Endodermal cell (in vitro differentiated cells): ENCODE data around the gene ARHGAP26. TPM values are rescaled to one million over a fixed set of nuclear protein-coding genes. Genes with fewer than 3 reads are reported as not detected.

Experiments
- DNase-seq: peaks from one replicate; pipeline ENCODE4 v3.0.0-alpha.2; 2017
- H3K27ac ChIP-seq: 2 replicates; pipeline ENCODE4 v1.5.1; 2013; ENCODE audit warnings: mild to moderate bottlenecking, low read depth, low read length, moderate library complexity
- H3K27me3 ChIP-seq: 2 replicates; pipeline ENCODE4 v1.6.1; 2013; ENCODE audit warnings: mild to moderate bottlenecking, low read length, moderate library complexity; ENCODE audit not compliant: insufficient read depth, control insufficient read depth, poor library complexity, severe bottlenecking
- H3K36me3 ChIP-seq: 2 replicates; pipeline ENCODE4 v1.7.0; 2013; ENCODE audit warnings: mild to moderate bottlenecking, low read length, moderate library complexity; ENCODE audit not compliant: control insufficient read depth, insufficient read depth
- H3K4me1 ChIP-seq: one replicate; pipeline ENCODE4 v1.7.0; 2013; ENCODE audit warnings: low read length; ENCODE audit not compliant: control insufficient read depth, insufficient read depth
- H3K4me3 ChIP-seq: 2 replicates; pipeline ENCODE4 v1.5.1; 2013; ENCODE audit warnings: mild to moderate bottlenecking, low read length, moderate library complexity
- H3K9ac ChIP-seq: 2 replicates; pipeline ENCODE4 v1.6.1; 2013; ENCODE audit warnings: mild to moderate bottlenecking, low read length, moderate library complexity; ENCODE audit not compliant: poor library complexity, severe bottlenecking; ENCODE audit errors: extremely low read depth
- H3K9me3 ChIP-seq: 2 replicates; pipeline ENCODE4 v1.6.1; 2013; ENCODE audit warnings: mild to moderate bottlenecking, low read length, moderate library complexity; ENCODE audit not compliant: control insufficient read depth
- H3K27ac Mint-ChIP-seq: 2 replicates; pipeline ENCODE4 v1.8.0; 2020; ENCODE audit warnings: mixed read lengths
- H3K27me3 Mint-ChIP-seq: 2 replicates; pipeline ENCODE4 v1.8.0; 2021; ENCODE audit warnings: mild to moderate bottlenecking, mixed read lengths; ENCODE audit not compliant: insufficient read depth
- H3K36me3 Mint-ChIP-seq: 2 replicates; pipeline ENCODE4 v1.8.0; 2020; ENCODE audit warnings: low read depth, mixed read lengths
- H3K4me1 Mint-ChIP-seq: 2 replicates; pipeline ENCODE4 v1.8.0; 2020; ENCODE audit warnings: mixed read lengths
- H3K4me3 Mint-ChIP-seq: 2 replicates; pipeline ENCODE4 v1.8.0; 2020; ENCODE audit warnings: mild to moderate bottlenecking, moderate library complexity, mixed read lengths
- H3K9me3 Mint-ChIP-seq: 2 replicates; pipeline ENCODE4 v1.8.0; 2020; ENCODE audit warnings: mild to moderate bottlenecking, mixed read lengths
- WGBS, 2 experiments: methylation state at CpG; one replicate each; pipeline versions ENCODE4 v1.1.5 to v1.1.7; 2013; ENCODE audit warnings: missing lambda C conversion rate in 2 of 2, mixed read lengths in 1 of 2; ENCODE audit not compliant: insufficient coverage in 1 of 2, insufficient read length in 1 of 2; 5-methylcytosine and 5-hydroxymethylcytosine counted together
- total RNA-seq, 2 donors: library from RNA; stranded (reverse); fragmentation: NEBNext Ultra II Directional in 1 of 2; extraction: Animal tissue kit (Norgen Biotek cat#: 25700) in 1 of 2; gene quantifications; 2 replicates in 1 of 2; 3 replicates in 1 of 2; pipeline ENCODE4 v1.2.1, GENCODE V29; 2021
- TF ChIP-seq, protein P1 (sequence below): fragments of 200-600 bp; sonication (generic); conservative IDR thresholded peaks from 2 replicates; pipeline ENCODE4 v1.5.0; 2021; ENCODE audit warnings: antibody characterized with exemption, mild to moderate bottlenecking

The ARHGAP26 gene
- total RNA-seq, 2 donors from 2014 or later, result 49.2 to 60.5 TPM

DNA sequence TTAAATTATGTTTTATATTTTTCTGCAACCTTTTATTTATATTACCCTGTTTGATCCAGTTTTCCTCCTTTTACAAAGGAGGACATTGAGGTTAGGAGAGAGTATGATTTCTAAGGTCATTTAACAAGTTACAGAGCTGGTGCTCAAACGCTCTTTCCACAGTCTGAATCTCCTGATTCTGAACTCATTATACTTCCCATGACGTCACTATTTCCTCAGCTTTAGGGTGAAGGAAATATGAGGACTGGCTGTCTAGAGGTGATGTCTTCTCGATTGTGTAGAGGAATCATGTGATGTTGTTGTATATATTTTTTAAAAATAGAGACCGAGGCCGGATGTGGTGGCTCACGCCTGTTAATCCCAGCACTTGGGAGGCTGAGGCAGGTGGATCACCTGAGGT, 140.0 kb downstream of the ARHGAP26 start:
- Histone ChIP-seq H3K4me3 (no peak overlapping the region), H3K9ac (no peak overlapping the region), H3K27me3 (no peaks in the 10 kb centered on the region), H3K4me1 (peaks cover 8% of the 10 kb centered on the region), H3K27ac (no peak overlapping the region), H3K36me3 (peaks cover 22% of the 10 kb centered on the region), H3K9me3 (no peaks in the 10 kb centered on the region)
- H3K4me3 Mint-ChIP-seq, result no peak overlapping the region
- TF ChIP-seq, protein P1, sequence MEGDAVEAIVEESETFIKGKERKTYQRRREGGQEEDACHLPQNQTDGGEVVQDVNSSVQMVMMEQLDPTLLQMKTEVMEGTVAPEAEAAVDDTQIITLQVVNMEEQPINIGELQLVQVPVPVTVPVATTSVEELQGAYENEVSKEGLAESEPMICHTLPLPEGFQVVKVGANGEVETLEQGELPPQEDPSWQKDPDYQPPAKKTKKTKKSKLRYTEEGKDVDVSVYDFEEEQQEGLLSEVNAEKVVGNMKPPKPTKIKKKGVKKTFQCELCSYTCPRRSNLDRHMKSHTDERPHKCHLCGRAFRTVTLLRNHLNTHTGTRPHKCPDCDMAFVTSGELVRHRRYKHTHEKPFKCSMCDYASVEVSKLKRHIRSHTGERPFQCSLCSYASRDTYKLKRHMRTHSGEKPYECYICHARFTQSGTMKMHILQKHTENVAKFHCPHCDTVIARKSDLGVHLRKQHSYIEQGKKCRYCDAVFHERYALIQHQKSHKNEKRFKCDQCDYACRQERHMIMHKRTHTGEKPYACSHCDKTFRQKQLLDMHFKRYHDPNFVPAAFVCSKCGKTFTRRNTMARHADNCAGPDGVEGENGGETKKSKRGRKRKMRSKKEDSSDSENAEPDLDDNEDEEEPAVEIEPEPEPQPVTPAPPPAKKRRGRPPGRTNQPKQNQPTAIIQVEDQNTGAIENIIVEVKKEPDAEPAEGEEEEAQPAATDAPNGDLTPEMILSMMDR, result no peak
- H3K27me3 Mint-ChIP-seq, result no peaks in the 10 kb centered on the region
- no peak for DNase-seq
- H3K9me3 Mint-ChIP-seq, result no peaks in the 10 kb centered on the region
- H3K27ac Mint-ChIP-seq, result no peak overlapping the region
- whole genome bisulfite sequencing, 2 experiments, result 96 to 100% methylated on average over 4 to 6 of the region's 6 CpGs
- H3K36me3 Mint-ChIP-seq, result peaks cover 49% of the 10 kb centered on the region
- peaks cover 56% of the 10 kb centered on the region for H3K4me1 Mint-ChIP-seq

DNA sequence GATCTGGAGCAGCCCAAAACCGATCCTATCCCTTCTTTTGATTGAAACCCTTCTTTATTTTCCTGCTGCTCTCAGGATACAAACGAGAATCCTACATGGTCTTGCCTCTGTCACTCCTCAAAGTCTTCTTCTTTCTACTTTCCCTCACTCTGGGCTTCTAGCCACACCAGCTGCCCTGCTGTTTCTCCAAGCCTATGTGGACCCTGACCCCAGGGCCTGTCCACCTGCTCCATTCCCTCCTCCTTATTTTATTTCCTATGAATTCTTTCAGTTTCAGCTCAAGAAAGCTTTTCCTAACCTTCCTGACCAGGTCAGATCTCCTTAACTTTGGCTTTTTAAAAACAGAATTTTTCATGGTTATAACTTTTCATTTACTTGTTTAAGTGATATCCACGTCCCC, 141.0 kb downstream of the ARHGAP26 start:
- H3K27ac ChIP-seq, result no peak overlapping the region
- peaks cover 8% of the 10 kb centered on the region for H3K4me1 ChIP-seq
- Mint-ChIP-seq H3K27me3 (no peaks in the 10 kb centered on the region), H3K4me1 (peaks cover 58% of the 10 kb centered on the region), H3K9me3 (no peaks in the 10 kb centered on the region), H3K36me3 (peaks cover 50% of the 10 kb centered on the region), H3K4me3 (no peak overlapping the region), H3K27ac (peak overlapping the region; percentile 1)
- no peaks in the 10 kb centered on the region for H3K27me3 ChIP-seq
- no peak for DNase-seq
- peaks cover 13% of the 10 kb centered on the region for H3K36me3 ChIP-seq
- no peaks in the 10 kb centered on the region for H3K9me3 ChIP-seq
- 91 to 92% methylated on average over 2 to 3 of the region's 3 CpGs for WGBS, 2 experiments
- TF ChIP-seq, protein P1, result no peak
- H3K9ac ChIP-seq, result peak overlapping the region; percentile 8
- no peak overlapping the region for H3K4me3 ChIP-seq

- Mint-ChIP-seq H3K9me3 (no peaks in the 10 kb centered on the region), H3K4me3 (no peak overlapping the region), H3K27me3 (no peaks in the 10 kb centered on the region), H3K27ac (no peak overlapping the region), H3K36me3 (peaks cover 49% of the 10 kb centered on the region), H3K4me1 (peaks cover 57% of the 10 kb centered on the region)
- H3K9me3 ChIP-seq, result no peaks in the 10 kb centered on the region
- no peaks in the 10 kb centered on the region for H3K27me3 ChIP-seq
- DNase-seq, result no peak
- H3K4me1 ChIP-seq, result peaks cover 6% of the 10 kb centered on the region
- TF ChIP-seq, protein P1, result no peak
- no peak overlapping the region for H3K27ac ChIP-seq
- H3K9ac ChIP-seq, result peak overlapping the region; percentile 8
- no peak overlapping the region for H3K4me3 ChIP-seq
- peaks cover 10% of the 10 kb centered on the region for H3K36me3 ChIP-seq
Observed at GRCh38 chr5:142911775-142912174, 141.6 kb downstream of the ARHGAP26 start.
